ENCODE results near the gene IGFBPL1.
A peak's percentile ranks its signal among the peaks of the same experiment; 100 is the strongest.

IGFBPL1 gene

DNA sequence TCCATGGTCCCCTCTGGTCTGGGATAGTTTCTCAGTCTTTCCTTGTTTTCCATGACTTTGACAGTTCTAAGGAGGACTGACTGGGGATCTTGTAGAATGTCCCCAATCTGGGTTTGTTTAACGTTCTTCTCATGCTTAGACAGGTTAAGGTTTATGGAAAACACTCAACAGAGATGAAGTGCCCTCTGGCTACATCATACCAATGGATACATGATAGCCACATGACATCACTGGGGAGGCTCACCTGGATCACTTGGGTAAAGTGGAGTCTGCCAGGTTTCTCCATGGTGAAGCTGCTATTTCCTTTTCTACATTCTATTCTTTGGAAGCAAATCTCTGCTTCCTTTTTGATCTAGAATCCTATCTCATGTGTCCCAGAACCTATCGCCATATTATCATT, 55.5 kb downstream of the IGFBPL1 start:
- ATAC-seq: no peak
- no peak for TF ChIP-seq ZNF8 (CRISPR knock-in tag; IDR thresholded peaks at IDR 0.05)
- no peak for TF ChIP-seq ZC3H10 (CRISPR knock-in tag; IDR thresholded peaks at IDR 0.05)
- TF ChIP-seq, protein P1, sequence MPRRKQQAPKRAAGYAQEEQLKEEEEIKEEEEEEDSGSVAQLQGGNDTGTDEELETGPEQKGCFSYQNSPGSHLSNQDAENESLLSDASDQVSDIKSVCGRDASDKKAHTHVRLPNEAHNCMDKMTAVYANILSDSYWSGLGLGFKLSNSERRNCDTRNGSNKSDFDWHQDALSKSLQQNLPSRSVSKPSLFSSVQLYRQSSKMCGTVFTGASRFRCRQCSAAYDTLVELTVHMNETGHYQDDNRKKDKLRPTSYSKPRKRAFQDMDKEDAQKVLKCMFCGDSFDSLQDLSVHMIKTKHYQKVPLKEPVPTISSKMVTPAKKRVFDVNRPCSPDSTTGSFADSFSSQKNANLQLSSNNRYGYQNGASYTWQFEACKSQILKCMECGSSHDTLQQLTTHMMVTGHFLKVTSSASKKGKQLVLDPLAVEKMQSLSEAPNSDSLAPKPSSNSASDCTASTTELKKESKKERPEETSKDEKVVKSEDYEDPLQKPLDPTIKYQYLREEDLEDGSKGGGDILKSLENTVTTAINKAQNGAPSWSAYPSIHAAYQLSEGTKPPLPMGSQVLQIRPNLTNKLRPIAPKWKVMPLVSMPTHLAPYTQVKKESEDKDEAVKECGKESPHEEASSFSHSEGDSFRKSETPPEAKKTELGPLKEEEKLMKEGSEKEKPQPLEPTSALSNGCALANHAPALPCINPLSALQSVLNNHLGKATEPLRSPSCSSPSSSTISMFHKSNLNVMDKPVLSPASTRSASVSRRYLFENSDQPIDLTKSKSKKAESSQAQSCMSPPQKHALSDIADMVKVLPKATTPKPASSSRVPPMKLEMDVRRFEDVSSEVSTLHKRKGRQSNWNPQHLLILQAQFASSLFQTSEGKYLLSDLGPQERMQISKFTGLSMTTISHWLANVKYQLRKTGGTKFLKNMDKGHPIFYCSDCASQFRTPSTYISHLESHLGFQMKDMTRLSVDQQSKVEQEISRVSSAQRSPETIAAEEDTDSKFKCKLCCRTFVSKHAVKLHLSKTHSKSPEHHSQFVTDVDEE (CRISPR knock-in tag; IDR thresholded peaks at IDR 0.05): no peak
- TF ChIP-seq ARNTL (CRISPR knock-in tag; IDR thresholded peaks at IDR 0.05; ENCODE audit: borderline replicate concordance, low read depth): no peak
- no peak for TF ChIP-seq ESRRG (CRISPR knock-in tag; IDR thresholded peaks at IDR 0.05)
- TF ChIP-seq TOX (CRISPR knock-in tag; IDR thresholded peaks at IDR 0.05; ENCODE audit: borderline replicate concordance): no peak
- no peak for TF ChIP-seq GLIS3 (CRISPR knock-in tag; IDR thresholded peaks at IDR 0.05)
- TF ChIP-seq ZFP3 (CRISPR knock-in tag; IDR thresholded peaks at IDR 0.05): no peak
- no peak for TF ChIP-seq ZNF565 (CRISPR knock-in tag; conservative IDR thresholded peaks at IDR 0.05; ENCODE audit: low read depth)
- TF ChIP-seq PPARA (CRISPR knock-in tag; IDR thresholded peaks at IDR 0.05; ENCODE audit: borderline replicate concordance): no peak
- TF ChIP-seq, protein P2, sequence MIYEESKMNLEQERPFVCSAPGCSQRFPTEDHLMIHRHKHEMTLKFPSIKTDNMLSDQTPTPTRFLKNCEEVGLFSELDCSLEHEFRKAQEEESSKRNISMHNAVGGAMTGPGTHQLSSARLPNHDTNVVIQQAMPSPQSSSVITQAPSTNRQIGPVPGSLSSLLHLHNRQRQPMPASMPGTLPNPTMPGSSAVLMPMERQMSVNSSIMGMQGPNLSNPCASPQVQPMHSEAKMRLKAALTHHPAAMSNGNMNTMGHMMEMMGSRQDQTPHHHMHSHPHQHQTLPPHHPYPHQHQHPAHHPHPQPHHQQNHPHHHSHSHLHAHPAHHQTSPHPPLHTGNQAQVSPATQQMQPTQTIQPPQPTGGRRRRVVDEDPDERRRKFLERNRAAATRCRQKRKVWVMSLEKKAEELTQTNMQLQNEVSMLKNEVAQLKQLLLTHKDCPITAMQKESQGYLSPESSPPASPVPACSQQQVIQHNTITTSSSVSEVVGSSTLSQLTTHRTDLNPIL (CRISPR knock-in tag; IDR thresholded peaks at IDR 0.05; ENCODE audit: low read depth): no peak
- TF ChIP-seq, protein P3, sequence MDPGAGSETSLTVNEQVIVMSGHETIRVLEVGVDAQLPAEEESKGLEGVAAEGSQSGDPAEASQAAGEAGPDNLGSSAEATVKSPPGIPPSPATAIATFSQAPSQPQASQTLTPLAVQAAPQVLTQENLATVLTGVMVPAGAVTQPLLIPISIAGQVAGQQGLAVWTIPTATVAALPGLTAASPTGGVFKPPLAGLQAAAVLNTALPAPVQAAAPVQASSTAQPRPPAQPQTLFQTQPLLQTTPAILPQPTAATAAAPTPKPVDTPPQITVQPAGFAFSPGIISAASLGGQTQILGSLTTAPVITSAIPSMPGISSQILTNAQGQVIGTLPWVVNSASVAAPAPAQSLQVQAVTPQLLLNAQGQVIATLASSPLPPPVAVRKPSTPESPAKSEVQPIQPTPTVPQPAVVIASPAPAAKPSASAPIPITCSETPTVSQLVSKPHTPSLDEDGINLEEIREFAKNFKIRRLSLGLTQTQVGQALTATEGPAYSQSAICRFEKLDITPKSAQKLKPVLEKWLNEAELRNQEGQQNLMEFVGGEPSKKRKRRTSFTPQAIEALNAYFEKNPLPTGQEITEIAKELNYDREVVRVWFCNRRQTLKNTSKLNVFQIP (CRISPR knock-in tag; IDR thresholded peaks at IDR 0.05; ENCODE audit: borderline replicate concordance, low read depth): no peak
- TF ChIP-seq, protein P4, sequence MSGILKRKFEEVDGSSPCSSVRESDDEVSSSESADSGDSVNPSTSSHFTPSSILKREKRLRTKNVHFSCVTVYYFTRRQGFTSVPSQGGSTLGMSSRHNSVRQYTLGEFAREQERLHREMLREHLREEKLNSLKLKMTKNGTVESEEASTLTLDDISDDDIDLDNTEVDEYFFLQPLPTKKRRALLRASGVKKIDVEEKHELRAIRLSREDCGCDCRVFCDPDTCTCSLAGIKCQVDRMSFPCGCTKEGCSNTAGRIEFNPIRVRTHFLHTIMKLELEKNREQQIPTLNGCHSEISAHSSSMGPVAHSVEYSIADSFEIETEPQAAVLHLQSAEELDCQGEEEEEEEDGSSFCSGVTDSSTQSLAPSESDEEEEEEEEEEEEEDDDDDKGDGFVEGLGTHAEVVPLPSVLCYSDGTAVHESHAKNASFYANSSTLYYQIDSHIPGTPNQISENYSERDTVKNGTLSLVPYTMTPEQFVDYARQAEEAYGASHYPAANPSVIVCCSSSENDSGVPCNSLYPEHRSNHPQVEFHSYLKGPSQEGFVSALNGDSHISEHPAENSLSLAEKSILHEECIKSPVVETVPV (CRISPR knock-in tag; IDR thresholded peaks at IDR 0.05): no peak
- TF ChIP-seq TCF4 (CRISPR knock-in tag; IDR thresholded peaks at IDR 0.05; ENCODE audit: borderline replicate concordance): no peak
- TF ChIP-seq RARB (CRISPR knock-in tag; IDR thresholded peaks at IDR 0.05): no peak
- no peak for TF ChIP-seq BACH2 (CRISPR knock-in tag; IDR thresholded peaks at IDR 0.05; ENCODE audit: borderline replicate concordance)

DNA sequence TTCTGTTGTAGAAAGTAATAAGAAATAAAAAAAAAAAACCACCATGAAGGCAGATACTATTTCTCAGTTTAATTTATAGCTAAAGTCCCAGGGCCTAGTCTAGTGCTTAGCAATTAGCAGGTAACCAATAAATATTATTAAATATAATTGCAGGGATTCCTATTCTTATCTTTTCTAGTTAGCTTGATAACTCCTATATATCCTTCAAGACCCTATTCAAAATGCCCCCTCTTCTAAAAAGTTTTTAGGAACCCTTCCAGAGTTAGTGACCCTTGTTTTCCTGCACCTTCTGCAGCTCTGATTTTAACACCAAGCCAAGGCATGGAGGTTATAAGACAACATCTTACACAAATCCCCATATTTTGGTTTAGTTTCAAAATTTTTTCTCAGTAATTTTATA, 56.4 kb downstream of the IGFBPL1 start:
- no peak for ATAC-seq
- TF ChIP-seq RARB (CRISPR knock-in tag; IDR thresholded peaks at IDR 0.05) (no peak), OSR1 (CRISPR knock-in tag; IDR thresholded peaks at IDR 0.05) (no peak), ISL1 (CRISPR knock-in tag; IDR thresholded peaks at IDR 0.05) (no peak), ZFP3 (CRISPR knock-in tag; IDR thresholded peaks at IDR 0.05) (peak; percentile 95), GLIS3 (CRISPR knock-in tag; IDR thresholded peaks at IDR 0.05) (no peak), ZNF8 (CRISPR knock-in tag; IDR thresholded peaks at IDR 0.05) (no peak), TCF4 (CRISPR knock-in tag; IDR thresholded peaks at IDR 0.05; ENCODE audit: borderline replicate concordance) (no peak), SNAI2 (CRISPR knock-in tag; IDR thresholded peaks at IDR 0.05) (no peak)
- TF ChIP-seq, protein P2 (CRISPR knock-in tag; IDR thresholded peaks at IDR 0.05; ENCODE audit: low read depth): no peak

DNA sequence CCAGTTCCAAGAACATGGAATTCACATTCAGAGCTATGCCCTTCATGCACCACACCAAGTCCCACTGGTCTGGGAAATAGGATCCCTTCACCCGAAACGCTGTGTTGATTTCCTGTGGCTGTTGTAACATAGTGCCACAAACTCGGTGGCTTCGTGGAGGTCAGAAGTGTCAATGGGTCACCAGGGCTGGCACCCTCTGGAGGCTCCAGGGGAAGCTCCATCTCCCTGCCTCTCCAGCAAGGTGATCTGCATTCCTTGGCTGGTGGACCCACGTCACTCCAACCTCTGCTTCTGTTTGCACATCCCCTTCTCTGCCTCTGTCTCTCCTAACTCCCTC, 60.7 kb downstream of the IGFBPL1 start:
- peak; percentile 13; the same call in 1 of the 3 replicates for ATAC-seq
- TF ChIP-seq, protein P5, sequence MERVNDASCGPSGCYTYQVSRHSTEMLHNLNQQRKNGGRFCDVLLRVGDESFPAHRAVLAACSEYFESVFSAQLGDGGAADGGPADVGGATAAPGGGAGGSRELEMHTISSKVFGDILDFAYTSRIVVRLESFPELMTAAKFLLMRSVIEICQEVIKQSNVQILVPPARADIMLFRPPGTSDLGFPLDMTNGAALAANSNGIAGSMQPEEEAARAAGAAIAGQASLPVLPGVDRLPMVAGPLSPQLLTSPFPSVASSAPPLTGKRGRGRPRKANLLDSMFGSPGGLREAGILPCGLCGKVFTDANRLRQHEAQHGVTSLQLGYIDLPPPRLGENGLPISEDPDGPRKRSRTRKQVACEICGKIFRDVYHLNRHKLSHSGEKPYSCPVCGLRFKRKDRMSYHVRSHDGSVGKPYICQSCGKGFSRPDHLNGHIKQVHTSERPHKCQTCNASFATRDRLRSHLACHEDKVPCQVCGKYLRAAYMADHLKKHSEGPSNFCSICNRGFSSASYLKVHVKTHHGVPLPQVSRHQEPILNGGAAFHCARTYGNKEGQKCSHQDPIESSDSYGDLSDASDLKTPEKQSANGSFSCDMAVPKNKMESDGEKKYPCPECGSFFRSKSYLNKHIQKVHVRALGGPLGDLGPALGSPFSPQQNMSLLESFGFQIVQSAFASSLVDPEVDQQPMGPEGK (CRISPR knock-in tag; IDR thresholded peaks at IDR 0.05; ENCODE audit: borderline replicate concordance): no peak
- TF ChIP-seq ARNTL (CRISPR knock-in tag; IDR thresholded peaks at IDR 0.05; ENCODE audit: borderline replicate concordance, low read depth) (no peak), BACH2 (CRISPR knock-in tag; IDR thresholded peaks at IDR 0.05; ENCODE audit: borderline replicate concordance) (no peak), GLIS3 (CRISPR knock-in tag; IDR thresholded peaks at IDR 0.05) (no peak), ZNF8 (CRISPR knock-in tag; IDR thresholded peaks at IDR 0.05) (no peak), OSR1 (CRISPR knock-in tag; IDR thresholded peaks at IDR 0.05) (no peak), PPARA (CRISPR knock-in tag; IDR thresholded peaks at IDR 0.05; ENCODE audit: borderline replicate concordance) (no peak), TOX (CRISPR knock-in tag; IDR thresholded peaks at IDR 0.05; ENCODE audit: borderline replicate concordance) (no peak)
- TF ChIP-seq, protein P4 (CRISPR knock-in tag; IDR thresholded peaks at IDR 0.05): no peak
- TF ChIP-seq, protein P1 (CRISPR knock-in tag; IDR thresholded peaks at IDR 0.05): no peak
